ENCODE results near the gene PRDM16.
"Not testable (repeated sequence)": the region's sequence is repeated elsewhere in the genome, so short reads cannot be mapped to it uniquely, and the experiment has no call there.

PRDM16 gene

DNA sequence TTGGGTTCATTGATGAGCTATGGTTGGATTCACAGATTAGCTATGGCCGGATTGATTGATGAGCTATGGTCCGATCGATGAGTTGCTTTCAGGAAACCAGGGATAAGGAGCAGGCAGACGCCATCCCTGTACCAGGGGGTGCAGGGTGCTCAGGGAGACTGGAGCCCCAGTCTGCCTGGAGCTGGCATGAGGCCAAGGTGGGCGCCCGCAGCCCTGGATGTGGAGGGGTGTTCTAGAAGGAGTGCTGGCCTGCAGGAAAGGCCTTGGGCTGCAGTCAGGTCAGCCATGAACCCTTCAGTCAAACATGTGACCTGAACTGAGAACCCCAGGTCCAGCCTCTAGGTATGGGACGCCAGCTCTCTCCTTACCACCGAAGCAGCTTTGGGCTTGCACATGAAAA is 212.7 kb downstream of the PRDM16 start:
- DNase-seq (ENCODE audit: low spot score) = no peak

DNA sequence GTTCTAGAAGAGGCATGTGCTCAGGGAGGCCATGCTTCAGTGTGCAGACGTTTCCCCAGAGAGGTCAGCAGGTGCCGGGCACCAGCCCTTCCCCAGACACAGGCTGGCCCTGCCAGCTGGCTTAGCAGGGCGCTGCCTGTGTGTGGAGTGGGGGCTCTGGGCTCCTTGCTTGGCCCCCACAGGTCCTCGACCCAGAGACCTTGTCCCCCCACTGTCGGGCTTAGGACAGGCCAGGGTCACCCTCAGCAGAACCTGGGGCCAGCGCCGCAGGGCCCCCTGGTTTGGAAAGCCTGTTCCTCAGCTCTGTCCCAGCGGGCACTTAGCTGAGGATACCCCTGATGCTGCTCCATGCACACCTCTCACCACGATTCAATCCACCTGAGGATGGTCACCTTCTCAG is 213.2 kb downstream of the PRDM16 start:
- no peak for DNase-seq (ENCODE audit: low spot score)

DNA sequence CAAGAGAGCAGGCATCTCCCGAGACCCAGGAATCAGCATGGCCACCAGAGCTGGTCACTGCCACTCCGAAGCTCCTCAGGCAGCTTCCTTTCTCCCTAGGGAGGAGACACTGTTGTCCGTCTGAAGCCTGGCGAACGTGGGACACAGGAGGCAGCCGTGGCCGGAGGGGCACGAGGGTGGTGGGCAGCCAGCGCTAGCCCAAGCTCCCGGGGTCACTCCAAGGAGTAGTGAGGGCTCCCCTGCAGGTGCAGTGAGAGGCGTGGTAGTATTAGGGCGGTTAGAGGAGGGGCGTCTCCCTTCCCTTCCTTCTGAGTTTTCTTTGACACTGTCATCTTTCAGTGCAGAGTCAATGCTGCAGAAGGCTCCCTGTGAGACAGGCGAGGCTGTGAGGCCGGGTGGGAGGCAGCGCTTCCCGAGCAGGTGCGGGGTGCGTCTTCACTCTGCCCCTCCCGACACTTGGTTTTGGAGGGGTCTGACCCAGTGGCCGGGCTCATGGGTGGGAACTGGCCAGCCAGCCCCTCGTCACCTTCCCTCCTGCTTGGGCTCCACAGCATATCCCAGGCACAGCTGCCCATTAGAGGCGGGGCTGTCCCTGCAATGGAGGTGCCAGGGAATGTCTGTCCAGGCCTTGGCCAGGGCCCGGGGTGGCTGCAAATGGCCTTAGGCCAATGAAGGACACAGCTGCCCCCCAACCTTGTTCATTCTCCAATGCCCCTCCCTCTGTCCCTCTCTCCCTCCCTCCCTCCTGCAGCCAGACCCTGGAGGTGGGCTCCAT is 213.8 kb downstream of the PRDM16 start:
- no peak for DNase-seq (ENCODE audit: low spot score)

DNA sequence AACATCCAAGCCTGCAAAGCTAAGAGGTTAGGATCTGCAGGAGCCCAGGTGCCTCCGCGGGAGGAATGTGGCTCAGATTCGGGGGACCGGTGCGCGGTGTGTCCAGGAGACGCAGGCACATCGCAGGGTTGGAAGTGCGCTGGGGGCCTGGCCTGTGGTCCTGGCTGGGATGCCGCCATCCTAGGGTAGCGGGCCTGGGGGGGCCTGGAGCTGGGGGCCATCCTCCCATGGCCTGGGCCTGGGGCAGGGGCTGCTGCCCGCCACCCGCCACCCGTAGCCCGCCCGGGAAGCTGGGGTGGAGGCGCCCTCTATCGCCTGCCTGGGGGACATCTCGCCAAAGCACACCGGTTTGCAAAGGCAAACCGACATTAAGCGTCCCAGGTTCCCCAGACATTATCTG is 214.8 kb downstream of the PRDM16 start:
- no peak for DNase-seq (ENCODE audit: low spot score)

DNA sequence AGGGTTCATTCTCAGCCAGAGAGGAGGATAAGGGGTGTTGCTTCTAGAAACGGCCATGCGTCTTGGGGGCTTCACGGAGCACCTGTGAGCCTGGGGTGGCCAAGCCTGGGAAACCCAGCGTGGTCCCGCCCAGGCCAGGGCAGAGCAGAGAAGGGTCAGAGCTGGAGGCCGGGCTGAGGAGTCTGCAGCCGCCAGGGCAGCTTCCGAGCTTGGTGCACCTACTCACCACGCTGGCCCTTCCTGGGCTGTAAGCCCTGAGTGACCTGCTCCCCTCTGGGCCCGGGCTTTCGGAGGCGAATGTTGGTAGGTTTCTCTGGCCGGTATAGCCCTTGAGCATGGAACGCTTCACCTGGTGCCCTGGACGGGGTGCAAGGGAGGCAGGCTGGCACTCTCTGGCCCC is 215.7 kb downstream of the PRDM16 start:
- DNase-seq (ENCODE audit: low spot score) = no peak

DNA sequence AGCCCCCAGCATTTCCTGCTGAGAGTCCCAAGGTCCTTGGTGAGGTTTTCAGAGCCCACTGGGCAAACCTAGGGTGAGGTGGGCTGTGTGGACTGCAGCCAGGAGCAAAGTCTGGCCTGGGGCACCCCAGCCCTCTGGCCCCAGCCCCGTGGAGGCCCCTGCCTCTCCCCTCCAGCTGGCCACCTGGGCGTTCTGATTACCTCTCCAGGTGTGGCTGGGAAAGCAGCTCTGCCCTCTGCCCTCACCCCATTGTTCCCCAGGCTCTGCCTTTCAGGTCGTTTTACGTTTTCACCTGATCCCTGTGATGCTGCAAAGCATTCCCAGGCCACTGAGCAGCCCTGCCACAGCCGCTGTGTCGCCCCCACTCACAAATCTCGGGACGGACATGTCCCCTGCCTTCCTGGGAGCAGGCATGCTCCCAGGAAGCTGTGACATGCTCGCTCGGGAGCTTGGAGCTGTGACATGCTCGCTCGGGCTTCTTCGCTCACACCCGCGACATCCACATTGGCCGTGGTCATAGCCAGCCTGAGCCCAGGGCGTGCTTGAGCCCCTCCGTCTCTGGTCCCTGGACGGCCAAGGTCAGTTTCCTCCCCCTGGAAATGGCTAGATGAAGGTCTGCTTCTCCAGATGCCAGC is 216.2 kb downstream of the PRDM16 start:
- DNase-seq (ENCODE audit: low spot score) = no peak

DNA sequence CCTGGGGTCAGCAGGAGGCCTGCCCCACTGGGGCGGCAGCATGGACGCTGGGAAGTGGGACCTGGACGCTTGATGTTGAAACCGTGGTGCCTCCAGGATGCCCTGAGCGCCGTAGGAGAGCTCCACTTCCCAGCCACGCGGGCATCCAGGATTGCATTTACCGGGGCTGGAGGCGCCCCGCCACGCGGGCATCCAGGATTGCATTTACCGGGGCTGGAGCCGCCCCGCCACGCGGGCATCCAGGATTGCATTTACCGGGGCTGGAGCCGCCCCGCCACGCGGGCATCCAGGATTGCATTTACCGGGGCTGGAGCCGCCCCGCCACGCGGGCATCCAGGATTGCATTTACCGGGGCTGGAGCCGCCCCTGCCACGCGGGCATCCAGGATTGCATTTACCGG is 218.1 kb downstream of the PRDM16 start:
- DNase-seq (ENCODE audit: low spot score) = not testable (repeated sequence)

DNA sequence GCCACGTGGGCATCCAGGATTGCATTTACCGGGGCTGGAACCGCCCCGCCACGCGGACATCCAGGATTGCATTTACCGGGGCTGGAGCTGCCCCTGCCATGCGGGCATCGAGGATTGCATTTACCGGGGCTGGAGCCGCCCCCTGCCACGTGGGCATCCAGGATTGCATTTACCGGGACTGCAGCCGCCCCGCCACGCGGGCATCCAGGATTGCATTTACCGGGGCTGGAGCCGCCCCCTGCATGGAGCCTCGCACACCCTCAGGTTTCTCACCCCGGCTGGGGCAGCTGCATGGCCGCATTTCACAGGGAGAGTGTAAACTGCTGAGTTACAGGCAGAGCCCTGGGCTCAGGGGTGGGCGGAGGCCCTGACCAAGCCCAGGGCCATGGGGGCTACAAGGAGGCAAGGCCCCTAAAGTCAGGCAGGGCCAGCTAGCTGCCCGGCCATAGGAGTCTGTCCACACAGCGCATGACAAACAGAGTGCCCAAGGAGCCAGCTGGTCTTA is 218.7 kb downstream of the PRDM16 start:
- no peak for DNase-seq (ENCODE audit: low spot score)

DNA sequence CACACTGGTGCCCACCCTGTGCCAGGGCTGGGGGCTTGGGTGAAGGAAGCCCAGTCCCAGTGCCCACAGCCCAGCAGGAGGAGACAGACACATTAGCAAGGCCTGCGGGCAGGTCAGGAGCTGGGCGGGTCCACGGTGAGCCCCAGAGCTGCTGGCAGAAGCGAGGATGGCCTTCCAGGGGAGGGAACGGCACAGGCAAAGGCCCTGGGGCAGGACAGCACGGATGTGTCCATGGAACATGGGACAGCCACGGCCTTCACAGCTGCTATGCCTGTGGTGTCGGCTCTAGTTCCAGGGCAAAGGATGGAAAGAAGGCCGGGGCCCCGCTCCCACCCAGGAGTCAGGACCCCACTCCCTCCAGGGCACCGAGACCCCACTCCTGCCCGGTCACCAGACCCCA is 220.5 kb downstream of the PRDM16 start:
- no peak for DNase-seq (ENCODE audit: low spot score)

DNA sequence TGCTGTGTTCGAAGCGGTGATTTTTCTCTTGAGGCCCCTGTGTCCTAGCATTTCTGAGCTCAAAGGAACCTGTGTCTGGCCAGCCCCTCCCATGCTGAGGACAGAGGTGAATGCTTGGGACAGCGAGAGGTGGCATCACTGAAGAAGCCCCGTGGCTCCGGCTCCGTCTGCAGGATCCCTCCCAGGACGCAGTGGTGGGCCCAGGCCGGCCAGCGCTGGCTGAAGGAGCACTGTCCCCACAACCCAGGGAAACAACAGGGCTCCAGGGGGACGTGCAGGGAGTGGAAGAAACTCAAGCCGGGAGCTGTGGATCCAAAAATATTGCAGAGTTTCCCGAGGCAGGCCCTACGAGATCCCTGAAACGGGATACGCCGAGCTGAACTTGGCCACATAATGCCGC is 221.4 kb downstream of the PRDM16 start:
- no peak for DNase-seq (ENCODE audit: low spot score)

DNA sequence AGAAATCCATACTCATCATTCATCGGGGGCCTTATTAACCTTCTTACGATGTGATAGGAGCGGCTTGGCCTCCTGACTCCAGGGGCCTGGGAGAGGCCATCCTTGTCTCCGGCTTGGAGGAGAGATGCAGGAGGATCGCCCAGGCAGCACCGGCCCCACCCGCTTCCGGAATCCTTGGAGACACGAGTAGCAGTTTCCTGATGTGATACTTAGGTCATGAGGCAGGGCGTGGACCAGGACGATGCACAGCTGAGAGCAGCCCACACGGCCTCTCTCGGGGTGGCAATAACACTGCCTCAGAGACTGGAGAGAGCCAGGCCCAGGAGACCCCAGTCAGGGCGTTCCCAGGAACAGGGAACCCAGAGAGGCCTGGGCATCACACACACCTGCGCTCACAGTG is 221.9 kb downstream of the PRDM16 start:
- DNase-seq (ENCODE audit: low spot score) = no peak

DNA sequence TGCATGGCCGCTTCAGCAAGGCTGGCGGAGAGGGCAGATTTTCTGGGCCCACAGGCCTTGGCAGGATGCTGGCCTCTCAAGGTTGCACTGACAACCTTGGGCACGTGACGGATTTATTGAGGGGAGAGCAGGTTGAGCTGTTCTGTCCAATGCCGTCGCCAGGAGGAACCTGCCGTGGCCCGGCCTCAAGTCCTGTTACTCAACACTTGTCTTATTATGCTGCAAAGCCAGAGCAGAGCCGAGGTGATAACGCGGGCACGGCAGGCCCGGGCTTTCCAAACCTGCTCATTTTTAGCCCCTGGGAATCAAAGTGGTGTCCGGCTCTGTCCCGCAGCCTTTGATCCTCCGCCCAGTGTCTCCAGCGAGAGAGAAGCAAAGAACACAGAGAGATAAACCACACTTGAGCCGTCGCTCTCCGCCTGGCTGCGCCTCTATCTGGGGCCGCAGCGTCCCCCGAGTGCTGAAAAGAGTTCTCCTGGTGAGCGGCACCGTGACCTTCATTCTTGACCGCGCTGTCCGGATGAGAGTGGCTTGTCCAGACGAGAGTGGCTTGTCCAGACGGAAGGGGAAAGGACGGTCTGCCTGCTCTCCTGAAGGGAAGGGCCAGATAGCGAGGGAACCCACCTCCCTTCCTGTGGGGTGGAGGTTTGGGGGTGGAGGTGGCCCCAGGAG is 223.2 kb downstream of the PRDM16 start:
- DNase-seq (ENCODE audit: low spot score) = no peak

DNA sequence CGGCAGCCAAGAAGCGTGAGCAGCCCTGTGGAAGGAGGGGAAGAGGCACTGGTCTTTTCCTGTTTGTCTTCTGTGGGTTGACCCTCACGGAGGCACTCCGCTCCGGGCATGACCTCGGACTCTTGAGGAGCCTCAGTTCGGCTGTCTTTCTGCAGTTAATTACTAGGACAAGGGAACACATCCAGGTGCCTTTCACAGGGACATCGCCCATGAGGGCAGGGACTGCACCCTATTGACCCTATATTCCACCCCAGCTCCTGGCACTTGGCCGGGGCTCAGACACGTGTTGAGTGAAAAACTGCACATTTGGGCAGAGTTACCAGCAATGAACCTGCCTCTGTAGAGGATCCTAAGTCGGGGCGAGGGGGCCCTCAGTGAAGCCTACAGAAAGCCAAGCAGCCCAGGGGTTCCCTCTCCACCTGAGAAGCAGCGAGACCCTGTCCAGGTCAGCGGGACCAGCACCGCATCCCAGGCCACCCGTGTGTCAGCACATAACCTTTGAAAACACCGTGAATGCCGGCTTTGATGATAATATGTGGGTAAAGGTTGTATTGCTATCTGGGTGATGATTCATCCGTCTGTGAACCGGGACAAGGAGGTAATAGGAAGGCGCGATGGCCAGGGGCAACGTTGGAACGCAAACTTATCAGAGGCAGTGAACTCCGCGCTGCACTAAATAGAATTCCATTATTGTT is 224.0 kb downstream of the PRDM16 start:
- no peak for DNase-seq (ENCODE audit: low spot score)

DNA sequence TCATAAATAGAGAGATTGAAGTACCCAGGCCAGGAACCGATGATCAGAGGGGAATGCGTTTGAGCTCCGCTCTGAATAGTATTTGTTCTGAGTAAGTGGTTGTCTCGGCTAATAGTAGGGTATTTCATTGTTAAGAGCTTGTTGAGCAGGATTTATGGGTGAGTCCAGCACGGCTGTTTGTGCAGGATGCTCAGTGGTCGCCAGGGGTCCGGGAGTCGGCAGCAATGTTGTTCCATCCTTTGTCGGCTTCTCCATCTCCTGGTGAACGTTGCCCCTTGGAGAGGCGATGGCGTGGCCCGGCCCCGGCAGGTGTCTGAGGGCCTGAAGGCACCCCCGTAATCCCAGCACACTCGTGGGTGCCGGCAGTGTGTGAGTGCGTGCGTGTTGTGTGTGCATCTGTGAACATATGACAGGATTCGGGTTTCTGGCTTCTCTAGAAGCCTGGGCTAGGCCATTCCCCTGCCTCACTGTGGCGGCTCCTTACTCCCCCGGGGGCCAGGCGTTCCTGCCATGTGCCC is 224.6 kb downstream of the PRDM16 start:
- DNase-seq (ENCODE audit: low spot score) = no peak

DNA sequence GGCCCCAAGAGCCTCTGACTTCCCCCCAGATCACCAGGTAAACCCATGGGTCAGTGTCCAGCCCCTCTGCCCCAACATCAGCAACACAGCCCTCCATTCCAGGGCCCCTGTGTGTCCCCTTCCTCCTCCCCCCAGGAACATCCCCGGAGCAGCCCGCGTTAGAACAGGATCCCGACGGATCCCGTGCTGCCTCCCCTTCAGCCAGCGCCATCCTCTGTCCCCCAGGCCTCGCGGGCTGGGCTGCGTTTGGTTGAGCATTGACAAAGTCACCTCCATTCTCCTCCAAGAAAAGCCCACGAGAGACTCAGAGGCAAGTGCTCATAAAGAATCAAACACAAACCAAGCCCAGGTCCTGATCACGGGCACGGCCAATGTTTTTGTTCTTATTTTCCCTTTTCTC is 225.4 kb downstream of the PRDM16 start:
- no peak for DNase-seq (ENCODE audit: low spot score)

DNA sequence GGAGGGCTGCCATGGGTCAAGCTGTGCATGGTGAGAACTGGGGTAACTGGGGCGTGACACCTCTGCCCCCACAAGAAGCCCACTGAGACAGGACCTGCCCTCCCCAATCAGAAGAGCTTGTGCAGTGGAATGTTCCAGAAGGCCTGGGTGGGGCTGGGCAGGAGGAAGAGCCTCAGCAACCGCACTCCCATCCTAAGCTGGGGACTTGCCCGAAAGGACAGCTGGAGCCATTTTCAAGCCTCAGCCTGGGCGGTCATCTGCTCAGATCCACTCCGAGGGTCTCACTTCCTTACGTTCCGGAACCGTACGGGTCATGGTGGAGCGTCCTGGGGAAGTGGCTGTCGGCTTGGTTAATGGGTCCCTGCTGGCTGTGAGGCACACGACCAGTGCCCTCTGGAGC is 226.8 kb downstream of the PRDM16 start:
- no peak for DNase-seq (ENCODE audit: low spot score)

DNA sequence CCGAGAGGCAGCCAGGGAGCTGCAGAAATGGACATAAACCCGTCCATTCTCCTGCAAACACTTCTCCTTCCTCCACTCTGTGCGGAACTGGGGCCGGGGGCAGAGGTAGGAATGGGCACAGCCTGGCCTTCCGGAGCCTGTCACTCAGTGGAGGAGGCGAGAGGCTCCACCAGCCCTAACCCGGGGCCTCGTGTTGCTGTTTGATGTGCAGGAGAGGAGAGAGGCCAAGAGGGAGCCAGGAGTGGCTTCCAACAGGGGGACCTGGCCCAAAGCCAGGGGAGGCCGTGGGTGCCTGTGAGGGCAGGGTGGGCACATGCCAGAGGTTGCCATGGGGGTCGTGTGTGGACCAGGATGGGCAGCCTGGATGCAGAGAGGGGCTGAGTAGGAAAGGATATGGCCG is 227.3 kb downstream of the PRDM16 start:
- DNase-seq (ENCODE audit: low spot score) = no peak

DNA sequence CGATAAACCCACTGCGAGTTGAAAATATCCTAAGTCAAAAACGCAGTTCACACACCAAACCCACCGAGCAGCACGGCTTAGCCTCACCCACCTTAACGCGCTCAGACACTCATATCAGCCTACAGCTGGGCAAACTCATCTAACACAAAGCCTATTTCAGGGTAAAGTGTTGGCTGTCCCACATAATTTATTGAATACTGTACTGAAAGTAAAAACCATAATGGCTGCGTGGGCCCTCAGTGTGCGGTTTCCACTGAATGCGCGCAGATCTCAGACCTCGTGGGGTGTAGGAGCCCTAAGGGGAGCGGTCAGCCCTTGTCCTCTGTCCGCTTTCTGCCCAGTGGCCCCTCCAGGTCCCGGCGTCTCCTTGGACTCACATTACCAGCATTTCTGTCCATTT is 227.8 kb downstream of the PRDM16 start:
- DNase-seq (ENCODE audit: low spot score) = no peak

DNA sequence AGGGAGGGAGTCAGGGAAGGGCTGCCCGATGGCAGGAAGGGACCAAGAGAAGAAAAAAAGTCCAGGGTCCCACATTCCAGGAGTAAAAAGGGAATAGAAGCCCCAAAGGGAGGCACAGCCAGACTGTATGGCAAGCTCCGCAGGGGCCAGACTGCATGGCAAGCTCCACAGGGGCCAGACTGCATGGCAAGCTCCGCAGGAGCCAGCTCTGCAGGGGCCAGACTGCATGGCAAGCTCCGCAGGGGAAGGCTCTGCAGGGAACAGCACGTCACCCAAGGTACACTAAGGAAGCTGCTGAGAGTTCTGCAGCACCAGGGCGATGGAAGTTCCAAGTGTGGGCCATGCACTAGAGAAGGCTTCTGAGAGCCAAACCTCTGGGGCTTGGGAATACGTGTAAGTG is 228.8 kb downstream of the PRDM16 start:
- no peak for DNase-seq (ENCODE audit: low spot score)

DNA sequence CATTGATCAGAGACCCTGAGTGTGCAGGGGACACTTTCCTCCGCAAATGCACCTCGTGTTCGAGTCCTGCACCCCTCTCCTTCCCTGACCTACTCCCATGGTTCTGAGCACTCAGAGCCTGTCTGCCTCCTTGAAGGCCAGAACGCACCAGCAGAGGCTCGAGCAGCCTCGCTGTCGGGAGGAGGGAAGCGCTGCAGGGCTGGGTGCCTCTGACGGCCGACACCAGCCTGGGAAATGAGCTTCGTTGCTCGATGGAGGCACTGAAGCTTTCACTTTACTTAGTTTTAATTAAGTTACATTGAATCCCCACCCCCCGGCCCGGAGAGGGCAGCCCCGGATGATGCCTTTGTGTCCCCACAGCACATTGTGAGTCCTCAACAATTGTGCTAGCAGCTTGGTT is 229.2 kb downstream of the PRDM16 start:
- DNase-seq (ENCODE audit: low spot score) = no peak

DNA sequence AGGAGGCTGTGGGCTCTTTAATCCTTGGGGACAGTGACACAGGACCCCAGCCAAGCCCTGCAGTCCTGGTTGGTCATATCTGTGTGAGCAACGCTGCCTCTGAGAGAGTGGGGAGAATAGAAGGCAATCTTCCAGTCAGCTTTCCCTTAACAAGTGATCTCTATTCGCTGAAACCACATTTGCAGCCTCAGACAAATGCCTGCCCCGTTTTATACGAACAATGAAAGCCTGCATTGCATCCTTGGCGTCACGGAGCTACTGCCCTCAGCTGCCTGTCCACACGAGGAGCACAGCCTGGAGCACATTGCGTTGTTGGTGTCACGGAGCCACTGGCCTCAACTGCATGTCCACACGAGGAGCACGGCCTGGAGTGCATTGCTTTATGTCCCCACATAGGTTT is 235.2 kb downstream of the PRDM16 start:
- no peak for DNase-seq (ENCODE audit: low spot score)

DNA sequence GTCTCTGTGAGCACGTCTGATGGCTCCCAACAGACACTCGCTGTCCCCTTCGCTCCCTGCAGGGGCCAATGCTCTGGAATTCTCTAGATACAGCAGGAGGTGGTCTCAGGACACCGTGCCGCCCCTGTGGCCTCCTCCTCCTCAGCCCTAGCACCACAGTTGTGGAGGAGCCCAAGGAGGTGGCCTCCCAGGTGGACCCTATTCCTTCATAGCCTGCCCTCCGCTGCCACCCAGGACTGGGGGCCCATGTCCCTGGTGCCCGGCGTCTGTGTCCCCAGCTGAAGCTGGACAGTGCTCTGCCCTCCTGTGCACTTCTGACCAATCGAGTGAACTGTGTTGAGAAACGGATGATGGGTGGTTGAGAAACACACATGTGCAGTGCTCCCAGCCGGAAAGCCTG is 235.7 kb downstream of the PRDM16 start:
- no peak for DNase-seq (ENCODE audit: low spot score)
